SK-N-SH treated with all-trans-retinoic acid at 6 μM for 48 hours (cell line): ENCODE results near the gene CPA4.
"Not testable (repeated sequence)": the region's sequence is repeated elsewhere in the genome, so short reads cannot be mapped to it uniquely, and the experiment has no call there.

ENCODE experiments used
- ARNTL ChIP-seq: fragments of 450-650 bp; formaldehyde crosslinking; IDR thresholded peaks from 2 replicates; pipeline ENCODE4 v1.5.0; 2020; ENCODE audit warnings: low read depth, mild to moderate bottlenecking, moderate library complexity, borderline replicate concordance
- BACH2 ChIP-seq: fragments of 250-450 bp; sonication (Bioruptor Pico); IDR thresholded peaks from 2 replicates; pipeline ENCODE4 v1.9.0; 2021; ENCODE audit warnings: mild to moderate bottlenecking, borderline replicate concordance
- ESRRG ChIP-seq: fragments of 250-450 bp; sonication (Bioruptor Pico); IDR thresholded peaks from 2 replicates; pipeline ENCODE4 v1.6.1; 2021; ENCODE audit warnings: mild to moderate bottlenecking
- ISL1 ChIP-seq: fragments of 250-450 bp; sonication (Bioruptor Pico); IDR thresholded peaks from 2 replicates; pipeline ENCODE4 v2.1.2; 2022; ENCODE audit warnings: mild to moderate bottlenecking, moderate library complexity
- OSR1 ChIP-seq: fragments of 250-450 bp; sonication (Bioruptor Pico); IDR thresholded peaks from 2 replicates; pipeline ENCODE4 v1.8.0; 2022; ENCODE audit warnings: moderate library complexity, mild to moderate bottlenecking, inconsistent platforms
- POU6F1 ChIP-seq: fragments of 250-450 bp; sonication (Bioruptor Pico); IDR thresholded peaks from 2 replicates; pipeline ENCODE4 v1.8.0; 2021; ENCODE audit warnings: low read depth, mild to moderate bottlenecking, moderate library complexity, borderline replicate concordance
- TCF4 ChIP-seq: fragments of 250-450 bp; sonication (Bioruptor Pico); IDR thresholded peaks from 2 replicates; pipeline ENCODE4 v1.8.0; 2021; ENCODE audit warnings: mild to moderate bottlenecking, moderate library complexity, borderline replicate concordance
- ZC3H10 ChIP-seq: fragments of 250-450 bp; sonication (Bioruptor Pico); IDR thresholded peaks from 2 replicates; pipeline ENCODE4 v1.5.1; 2021; ENCODE audit warnings: mild to moderate bottlenecking, moderate library complexity
- ZFP3 ChIP-seq: fragments of 250-450 bp; sonication (Bioruptor Pico); IDR thresholded peaks from 2 replicates; pipeline ENCODE4 v1.5.0; 2020; ENCODE audit warnings: mild to moderate bottlenecking, moderate library complexity
- ZNF70 ChIP-seq: fragments of 450-650 bp; formaldehyde crosslinking; IDR thresholded peaks from 2 replicates; pipeline ENCODE4 v1.5.0; 2020; ENCODE audit warnings: mild to moderate bottlenecking, moderate library complexity
- ZNF8 ChIP-seq: fragments of 450-650 bp; formaldehyde crosslinking; IDR thresholded peaks from 2 replicates; pipeline ENCODE4 v1.5.0; 2020; ENCODE audit warnings: mild to moderate bottlenecking, moderate library complexity
- TF ChIP-seq, protein P1 (sequence below): fragments of 250-450 bp; sonication (Bioruptor Pico); IDR thresholded peaks from 2 replicates; pipeline ENCODE4 v1.5.0; 2020; ENCODE audit warnings: mild to moderate bottlenecking, moderate library complexity
- TF ChIP-seq, protein P2 (sequence below): fragments of 250-450 bp; sonication (Bioruptor Pico); IDR thresholded peaks from 2 replicates; pipeline ENCODE4 v1.8.0; 2020; ENCODE audit warnings: mild to moderate bottlenecking, moderate library complexity, borderline replicate concordance

DNA sequence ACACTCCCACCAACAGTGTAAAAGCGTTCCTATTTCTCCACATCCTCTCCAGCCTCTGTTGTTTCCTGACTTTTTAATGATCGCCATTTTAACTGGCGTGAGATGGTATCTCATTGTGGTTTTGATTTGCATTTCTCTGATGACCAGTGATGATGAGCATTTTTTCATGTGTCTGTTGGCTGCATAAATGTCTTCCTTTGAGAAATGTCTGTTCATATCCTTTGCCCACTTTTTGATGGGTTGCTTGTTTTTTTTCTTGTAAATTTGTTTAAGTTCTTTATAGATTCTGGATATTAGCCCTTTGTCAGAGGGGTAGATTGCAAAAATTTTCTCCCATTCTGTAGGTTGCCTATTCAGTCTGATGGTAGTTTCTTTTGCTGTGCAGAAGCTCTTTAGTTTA lies 43.3 kb upstream of the CPA4 start:
- TF ChIP-seq POU6F1 (CRISPR knock-in tag); ZFP3 (CRISPR knock-in tag); BACH2; TCF4 (CRISPR knock-in tag); ARNTL (CRISPR knock-in tag); ZC3H10 (CRISPR knock-in tag); OSR1; ISL1 (CRISPR knock-in tag); ZNF8 (CRISPR knock-in tag); ESRRG (CRISPR knock-in tag); ZNF70: not testable (repeated sequence)
- TF ChIP-seq, protein P1, sequence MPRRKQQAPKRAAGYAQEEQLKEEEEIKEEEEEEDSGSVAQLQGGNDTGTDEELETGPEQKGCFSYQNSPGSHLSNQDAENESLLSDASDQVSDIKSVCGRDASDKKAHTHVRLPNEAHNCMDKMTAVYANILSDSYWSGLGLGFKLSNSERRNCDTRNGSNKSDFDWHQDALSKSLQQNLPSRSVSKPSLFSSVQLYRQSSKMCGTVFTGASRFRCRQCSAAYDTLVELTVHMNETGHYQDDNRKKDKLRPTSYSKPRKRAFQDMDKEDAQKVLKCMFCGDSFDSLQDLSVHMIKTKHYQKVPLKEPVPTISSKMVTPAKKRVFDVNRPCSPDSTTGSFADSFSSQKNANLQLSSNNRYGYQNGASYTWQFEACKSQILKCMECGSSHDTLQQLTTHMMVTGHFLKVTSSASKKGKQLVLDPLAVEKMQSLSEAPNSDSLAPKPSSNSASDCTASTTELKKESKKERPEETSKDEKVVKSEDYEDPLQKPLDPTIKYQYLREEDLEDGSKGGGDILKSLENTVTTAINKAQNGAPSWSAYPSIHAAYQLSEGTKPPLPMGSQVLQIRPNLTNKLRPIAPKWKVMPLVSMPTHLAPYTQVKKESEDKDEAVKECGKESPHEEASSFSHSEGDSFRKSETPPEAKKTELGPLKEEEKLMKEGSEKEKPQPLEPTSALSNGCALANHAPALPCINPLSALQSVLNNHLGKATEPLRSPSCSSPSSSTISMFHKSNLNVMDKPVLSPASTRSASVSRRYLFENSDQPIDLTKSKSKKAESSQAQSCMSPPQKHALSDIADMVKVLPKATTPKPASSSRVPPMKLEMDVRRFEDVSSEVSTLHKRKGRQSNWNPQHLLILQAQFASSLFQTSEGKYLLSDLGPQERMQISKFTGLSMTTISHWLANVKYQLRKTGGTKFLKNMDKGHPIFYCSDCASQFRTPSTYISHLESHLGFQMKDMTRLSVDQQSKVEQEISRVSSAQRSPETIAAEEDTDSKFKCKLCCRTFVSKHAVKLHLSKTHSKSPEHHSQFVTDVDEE (CRISPR knock-in tag) = not testable (repeated sequence)
- TF ChIP-seq, protein P2, sequence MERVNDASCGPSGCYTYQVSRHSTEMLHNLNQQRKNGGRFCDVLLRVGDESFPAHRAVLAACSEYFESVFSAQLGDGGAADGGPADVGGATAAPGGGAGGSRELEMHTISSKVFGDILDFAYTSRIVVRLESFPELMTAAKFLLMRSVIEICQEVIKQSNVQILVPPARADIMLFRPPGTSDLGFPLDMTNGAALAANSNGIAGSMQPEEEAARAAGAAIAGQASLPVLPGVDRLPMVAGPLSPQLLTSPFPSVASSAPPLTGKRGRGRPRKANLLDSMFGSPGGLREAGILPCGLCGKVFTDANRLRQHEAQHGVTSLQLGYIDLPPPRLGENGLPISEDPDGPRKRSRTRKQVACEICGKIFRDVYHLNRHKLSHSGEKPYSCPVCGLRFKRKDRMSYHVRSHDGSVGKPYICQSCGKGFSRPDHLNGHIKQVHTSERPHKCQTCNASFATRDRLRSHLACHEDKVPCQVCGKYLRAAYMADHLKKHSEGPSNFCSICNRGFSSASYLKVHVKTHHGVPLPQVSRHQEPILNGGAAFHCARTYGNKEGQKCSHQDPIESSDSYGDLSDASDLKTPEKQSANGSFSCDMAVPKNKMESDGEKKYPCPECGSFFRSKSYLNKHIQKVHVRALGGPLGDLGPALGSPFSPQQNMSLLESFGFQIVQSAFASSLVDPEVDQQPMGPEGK = not testable (repeated sequence)
